IPS-20b (cell line): Measurements from ENCODE around the gene TMPRSS4.

Experiments
- H3K27ac ChIP-seq: one replicate; pipeline ENCODE4 v1.5.1; 2013; ENCODE audit warnings: low read length
- H3K27me3 ChIP-seq: 2 replicates; pipeline ENCODE4 v1.6.1; 2013; ENCODE audit warnings: mild to moderate bottlenecking, low read length, inconsistent platforms; ENCODE audit not compliant: insufficient read depth
- H3K36me3 ChIP-seq: 2 replicates; pipeline ENCODE4 v1.6.1; 2013; ENCODE audit warnings: low read depth, mild to moderate bottlenecking, inconsistent platforms, low read length, moderate library complexity; ENCODE audit not compliant: insufficient read depth
- H3K4me1 ChIP-seq: 2 replicates; pipeline ENCODE4 v1.6.1; 2013; ENCODE audit warnings: mild to moderate bottlenecking, control low read depth, inconsistent platforms, low read length, moderate library complexity; ENCODE audit not compliant: insufficient read depth
- H3K4me3 ChIP-seq: 2 replicates; pipeline ENCODE4 v1.5.1; 2013; ENCODE audit warnings: mild to moderate bottlenecking, low read length, inconsistent platforms
- H3K9ac ChIP-seq: 2 replicates; pipeline ENCODE4 v1.6.1; 2013; ENCODE audit warnings: low read depth, mild to moderate bottlenecking, inconsistent platforms, low read length, moderate library complexity
- H3K9me3 ChIP-seq: 2 replicates; pipeline ENCODE4 v1.6.1; 2013; ENCODE audit warnings: mild to moderate bottlenecking, low read depth, low read length, inconsistent platforms; ENCODE audit not compliant: insufficient read depth

The TMPRSS4 gene

GRCh38 chr11:118049771-118050170 is 27.1 kb upstream of the TMPRSS4 start:
- Histone ChIP-seq H3K4me3 (no peak overlapping the region), H3K27ac (no peak overlapping the region), H3K4me1 (no peaks in the 10 kb centered on the region), H3K36me3 (no peaks in the 10 kb centered on the region), H3K9me3 (no peaks in the 10 kb centered on the region), H3K9ac (no peak overlapping the region), H3K27me3 (no peaks in the 10 kb centered on the region)

GRCh38 chr11:118050208-118050891 is 26.5 kb upstream of the TMPRSS4 start:
- Histone ChIP-seq H3K4me3 (no peak overlapping the region), H3K4me1 (no peaks in the 10 kb centered on the region), H3K9ac (no peak overlapping the region), H3K27me3 (no peaks in the 10 kb centered on the region), H3K9me3 (no peaks in the 10 kb centered on the region), H3K27ac (no peak overlapping the region), H3K36me3 (no peaks in the 10 kb centered on the region)

- H3K36me3 ChIP-seq = no peaks in the 10 kb centered on the region
- H3K4me3 ChIP-seq = no peak overlapping the region
- H3K4me1 ChIP-seq = no peaks in the 10 kb centered on the region
- H3K9ac ChIP-seq = no peak overlapping the region
- no peaks in the 10 kb centered on the region for H3K9me3 ChIP-seq
- no peak overlapping the region for H3K27ac ChIP-seq
- no peaks in the 10 kb centered on the region for H3K27me3 ChIP-seq
Measured at GRCh38 chr11:118051136-118051610, 25.7 kb upstream of the TMPRSS4 start.

GRCh38 chr11:118051611-118052461 is 25.0 kb upstream of the TMPRSS4 start:
- no peak overlapping the region for H3K9ac ChIP-seq
- H3K36me3 ChIP-seq = no peaks in the 10 kb centered on the region
- no peaks in the 10 kb centered on the region; the same call in 1 of the 2 replicates for H3K27me3 ChIP-seq
- H3K4me1 ChIP-seq = no peaks in the 10 kb centered on the region
- H3K4me3 ChIP-seq = no peak overlapping the region
- no peak overlapping the region for H3K27ac ChIP-seq
- H3K9me3 ChIP-seq = no peaks in the 10 kb centered on the region

- H3K27ac ChIP-seq = no peak overlapping the region
- no peaks in the 10 kb centered on the region for H3K4me1 ChIP-seq
Measured at GRCh38 chr11:118052581-118053206, 24.2 kb upstream of the TMPRSS4 start.

GRCh38 chr11:118054712-118055640 is 21.9 kb upstream of the TMPRSS4 start:
- Histone ChIP-seq H3K36me3 (no peaks in the 10 kb centered on the region), H3K4me1 (no peaks in the 10 kb centered on the region), H3K27me3 (no peaks in the 10 kb centered on the region; the same call in 1 of the 2 replicates), H3K27ac (no peak overlapping the region), H3K9me3 (no peaks in the 10 kb centered on the region), H3K9ac (no peak overlapping the region), H3K4me3 (no peak overlapping the region)

More at GRCh38 chr11:118052581-118053206, 24.2 kb upstream of the TMPRSS4 start:
- Histone ChIP-seq H3K9me3 (no peaks in the 10 kb centered on the region), H3K4me3 (no peak overlapping the region), H3K36me3 (no peaks in the 10 kb centered on the region), H3K9ac (no peak overlapping the region), H3K27me3 (no peaks in the 10 kb centered on the region; the same call in 1 of the 2 replicates)

- H3K4me3 ChIP-seq = no peak overlapping the region
- H3K9me3 ChIP-seq = no peaks in the 10 kb centered on the region
- H3K27me3 ChIP-seq = no peaks in the 10 kb centered on the region; the same call in 1 of the 2 replicates
- no peak overlapping the region for H3K9ac ChIP-seq
- H3K27ac ChIP-seq = no peak overlapping the region
- no peaks in the 10 kb centered on the region for H3K36me3 ChIP-seq
- no peaks in the 10 kb centered on the region for H3K4me1 ChIP-seq
Measured at GRCh38 chr11:118055966-118056365, 20.9 kb upstream of the TMPRSS4 start.

GRCh38 chr11:118056806-118057205 is 20.1 kb upstream of the TMPRSS4 start:
- Histone ChIP-seq H3K9me3 (no peaks in the 10 kb centered on the region), H3K4me1 (no peaks in the 10 kb centered on the region), H3K27me3 (no peaks in the 10 kb centered on the region; the same call in 1 of the 2 replicates), H3K4me3 (no peak overlapping the region), H3K36me3 (no peaks in the 10 kb centered on the region), H3K27ac (no peak overlapping the region), H3K9ac (no peak overlapping the region)

GRCh38 chr11:118057251-118058145 is 19.4 kb upstream of the TMPRSS4 start:
- Histone ChIP-seq H3K9ac (no peak overlapping the region), H3K9me3 (no peaks in the 10 kb centered on the region), H3K36me3 (no peaks in the 10 kb centered on the region), H3K4me1 (no peaks in the 10 kb centered on the region), H3K27ac (no peak overlapping the region), H3K4me3 (no peak overlapping the region), H3K27me3 (no peaks in the 10 kb centered on the region; the same call in 1 of the 2 replicates)
